Neural cell (in vitro differentiated cells): ENCODE measurements around the gene LPAR6. TPM values are rescaled to one million over a fixed set of nuclear protein-coding genes. Genes with fewer than 3 reads are reported as not detected.

ENCODE experiments used
- H2AFZ ChIP-seq: fragments of 200-600, 300-800 bp; sonication (generic), shearing (Covaris generic); 2 replicates; pipeline ENCODE4 v1.6.0; 2014; ENCODE audit warnings: low read depth, mild to moderate bottlenecking, antibody characterized with exemption, low read length, moderate library complexity
- H3F3A ChIP-seq: fragments of 200-600 bp; shearing (Covaris generic); 2 replicates; pipeline ENCODE4 v1.6.1; 2016; ENCODE audit warnings: mild to moderate bottlenecking, moderate library complexity, mixed read lengths, antibody characterized with exemption, low read length; ENCODE audit not compliant: insufficient read depth, poor library complexity, severe bottlenecking
- H3K27ac ChIP-seq: fragments of 200-600, 300-800 bp; sonication (generic), shearing (Covaris generic); 2 replicates; pipeline ENCODE4 v1.5.1; 2014; ENCODE audit warnings: mild to moderate bottlenecking, low read length, moderate library complexity
- H3K27me3 ChIP-seq: fragments of 300-800, 200-600 bp; sonication (generic), shearing (Covaris generic); 2 replicates; pipeline ENCODE4 v1.6.0; 2014; ENCODE audit warnings: mild to moderate bottlenecking, low read depth, low read length, moderate library complexity; ENCODE audit not compliant: insufficient read depth
- H3K36me3 ChIP-seq: fragments of 300-800, 200-600 bp; sonication (generic), shearing (Covaris generic); 2 replicates; pipeline ENCODE4 v1.5.1; 2014; ENCODE audit warnings: mild to moderate bottlenecking, antibody characterized with exemption, low read length, moderate library complexity; ENCODE audit not compliant: insufficient read depth
- H3K4me2 ChIP-seq: fragments of 300-800, 200-600 bp; sonication (generic), shearing (Covaris generic); 2 replicates; pipeline ENCODE4 v1.6.0; 2014; ENCODE audit warnings: mild to moderate bottlenecking, low read length
- H3K4me3 ChIP-seq: fragments of 300-800, 200-600 bp; sonication (generic), shearing (Covaris generic); 2 replicates; pipeline ENCODE4 v1.5.1; 2014; ENCODE audit warnings: mild to moderate bottlenecking, low read length, moderate library complexity
- H3K79me2 ChIP-seq: fragments of 200-600 bp; shearing (Covaris generic); replicated peaks from 2 replicates; pipeline ENCODE4 v1.6.0; 2014; ENCODE audit warnings: mild to moderate bottlenecking, low read length, moderate library complexity; ENCODE audit not compliant: insufficient read depth
- H3K9ac ChIP-seq: fragments of 300-800, 200-600 bp; sonication (generic), shearing (Covaris generic); 2 replicates; pipeline ENCODE4 v1.6.1; 2016; ENCODE audit warnings: mild to moderate bottlenecking, low read length, mixed read lengths
- H3K9me2 ChIP-seq: fragments of 200-600 bp; shearing (Covaris generic); 2 replicates; pipeline ENCODE4 v1.6.1; 2016; ENCODE audit warnings: mild to moderate bottlenecking, low read length, mixed read lengths; ENCODE audit not compliant: insufficient read depth
- H3K9me3 ChIP-seq: fragments of 200-600, 300-800 bp; sonication (generic), shearing (Covaris generic); 2 replicates; pipeline ENCODE4 v1.6.1; 2016; ENCODE audit warnings: mild to moderate bottlenecking, mixed run types, low read length, moderate library complexity, mixed read lengths
- H4K20me1 ChIP-seq: fragments of 200-600 bp; shearing (Covaris generic); 2 replicates; pipeline ENCODE4 v1.6.1; 2016; ENCODE audit warnings: mild to moderate bottlenecking, mixed run types; ENCODE audit not compliant: insufficient read depth
- CTCF ChIP-seq: fragments of 450-650 bp; IDR thresholded peaks from 2 replicates; pipeline ENCODE4 v1.5.1; 2014; ENCODE audit warnings: antibody characterized with exemption, mild to moderate bottlenecking, moderate library complexity; ENCODE audit not compliant: poor library complexity, severe bottlenecking
- EP300 ChIP-seq: fragments of 450-650 bp; conservative IDR thresholded peaks from 2 replicates; pipeline ENCODE4 v1.6.1; 2014; ENCODE audit warnings: antibody characterized with exemption, mild to moderate bottlenecking, moderate library complexity; ENCODE audit not compliant: poor library complexity, severe bottlenecking
- EZH2 ChIP-seq: fragments of 200-600, 300-800 bp; shearing (Covaris generic), sonication (generic); IDR thresholded peaks from 2 replicates; pipeline ENCODE4 v1.6.1; 2014; ENCODE audit warnings: antibody characterized with exemption, low read length, borderline replicate concordance, mild to moderate bottlenecking; ENCODE audit not compliant: insufficient read depth, poor library complexity, severe bottlenecking
- MXI1 ChIP-seq: fragments of 450-650 bp; conservative IDR thresholded peaks from 2 replicates; pipeline ENCODE4 v1.6.1; 2014; ENCODE audit warnings: antibody characterized with exemption, mild to moderate bottlenecking; ENCODE audit not compliant: poor library complexity, severe bottlenecking
- POLR2AphosphoS5 ChIP-seq: IDR thresholded peaks from 2 replicates; pipeline ENCODE4 v1.6.1; 2012
- RAD21 ChIP-seq: fragments of 450-650 bp; conservative IDR thresholded peaks from 2 replicates; pipeline ENCODE4 v1.6.1; 2014; ENCODE audit warnings: antibody characterized with exemption, mild to moderate bottlenecking, moderate library complexity
- REST ChIP-seq: IDR thresholded peaks from 2 replicates; pipeline ENCODE4 v1.6.1; 2012; ENCODE audit warnings: borderline replicate concordance
- SMC3 ChIP-seq: fragments of 450-650 bp; conservative IDR thresholded peaks from 2 replicates; pipeline ENCODE4 v1.6.1; 2014; ENCODE audit warnings: antibody characterized with exemption, mild to moderate bottlenecking, moderate library complexity; ENCODE audit not compliant: poor library complexity
- TAF1 ChIP-seq: IDR thresholded peaks from 2 replicates; pipeline ENCODE4 v1.6.1; 2012; ENCODE audit warnings: low read depth
- polyA minus RNA-seq: library from RNA; depleted of rRNA, polyadenylated mRNA; stranded (reverse); fragments of >200 nt; gene quantifications from 2 replicates; pipeline ENCODE4 v1.2.3, GENCODE V29; 2014
- polyA plus RNA-seq: library from polyadenylated mRNA; depleted of rRNA; stranded (reverse); fragments of >200 nt; gene quantifications from 2 replicates; pipeline ENCODE4 v1.2.3, GENCODE V29; 2014

Gene LPAR6
- polyA plus RNA-seq (not detected in 2 replicates), polyA minus RNA-seq (not detected in 2 replicates)

GRCh38 chr13:48412881-48413351 is at the start of gene LPAR6:
TSS of gene LPAR6 (minus strand) at chr13:48413113. CDS start at chr13:48412423, 690 bp downstream.
- Histone ChIP-seq H3K79me2 (no peaks in the 10 kb centered on the region), H3K27ac (no peak within 1 kb of the TSS), H3K4me3 (no peak within 1 kb of the TSS), H3K9me3 (no peaks in the 10 kb centered on the region), H3K9me2 (no peaks in the 10 kb centered on the region), H3K9ac (no peak within 1 kb of the TSS), H2AFZ (no peak within 1 kb of the TSS), H3K4me2 (no peak within 1 kb of the TSS), H3K36me3 (no peaks in the 10 kb centered on the region), H3K27me3 (no peaks in the 10 kb centered on the region), H4K20me1 (no peaks in the 10 kb centered on the region), H3F3A (no peaks in the 10 kb centered on the region)
- TF ChIP-seq SMC3 = no peak
- TF ChIP-seq EZH2 = no peak
- TF ChIP-seq REST = no peak
- no peak for TF ChIP-seq MXI1
- no peak for TF ChIP-seq EP300
- no peak for TF ChIP-seq CTCF
- TF ChIP-seq TAF1 = no peak
- no peak for TF ChIP-seq RAD21
- TF ChIP-seq POLR2AphosphoS5 = no peak

GRCh38 chr13:48457578-48458242 is 44.8 kb upstream of the LPAR6 start:
- Histone ChIP-seq H3K4me2 (no peak overlapping the region), H3K9ac (no peak overlapping the region), H2AFZ (no peak overlapping the region), H3K79me2 (no peaks in the 10 kb centered on the region), H3K9me3 (no peaks in the 10 kb centered on the region), H3K4me3 (no peak overlapping the region), H4K20me1 (no peaks in the 10 kb centered on the region), H3F3A (no peaks in the 10 kb centered on the region), H3K27me3 (no peaks in the 10 kb centered on the region), H3K27ac (no peak overlapping the region), H3K9me2 (no peaks in the 10 kb centered on the region), H3K36me3 (no peaks in the 10 kb centered on the region)
- TF ChIP-seq CTCF (no peak), MXI1 (no peak), EZH2 (no peak), TAF1 (no peak), SMC3 (no peak), REST (no peak), RAD21 (no peak), EP300 (no peak), POLR2AphosphoS5 (no peak)
